H1 (cell line): ENCODE results near the gene GPX8. TPM values are rescaled to one million over a fixed set of nuclear protein-coding genes. Genes with fewer than 3 reads are reported as not detected.
A peak's percentile ranks its signal among the peaks of the same experiment; 100 is the strongest.

Experiments used
- BRCA1 ChIP-seq: IDR thresholded peaks from 2 replicates; pipeline ENCODE4 v1.6.1; 2012; ENCODE audit warnings: low read depth, low read length, improper control_type of control experiment
- POLR2AphosphoS5 ChIP-seq: IDR thresholded peaks from 2 replicates; pipeline ENCODE4 v1.6.1; 2011; ENCODE audit warnings: low read depth, low read length
- polyA plus RNA-seq, 7 experiments: library from polyadenylated mRNA; depleted of rRNA in 3 of 7; stranded (reverse) in 5 of 7; unstranded in 2 of 7; fragments of >200 nt in 5 of 7; fragments of 200-250 nt in 2 of 7; gene quantifications; 1 replicate in 5 of 7; 2 replicates in 1 of 7; 4 replicates in 1 of 7; pipeline versions ENCODE4 v1.2.1 to v1.2.3, GENCODE V29; 2011 to 2013; ENCODE audit warnings: missing spikeins in 2 of 7, mixed read lengths in 2 of 7
- total RNA-seq: library from RNA; stranded (reverse); fragmentation: NEBNext Ultra II Directional; extraction: Animal tissue kit (Norgen Biotek cat#: 25700); gene quantifications from 2 replicates; pipeline ENCODE4 v1.2.1, GENCODE V29; 2021
- TF ChIP-seq, protein P1 (sequence below): IDR thresholded peaks from 2 replicates; pipeline ENCODE4 v1.6.1; 2012; ENCODE audit warnings: inconsistent platforms

The GPX8 gene
- total and polyA plus RNA-seq, 2 of the 8 experiments (the other 6 are each of a cell fraction or from before 2014, with no cell fraction given): 19.5 to 60.4 TPM

DNA sequence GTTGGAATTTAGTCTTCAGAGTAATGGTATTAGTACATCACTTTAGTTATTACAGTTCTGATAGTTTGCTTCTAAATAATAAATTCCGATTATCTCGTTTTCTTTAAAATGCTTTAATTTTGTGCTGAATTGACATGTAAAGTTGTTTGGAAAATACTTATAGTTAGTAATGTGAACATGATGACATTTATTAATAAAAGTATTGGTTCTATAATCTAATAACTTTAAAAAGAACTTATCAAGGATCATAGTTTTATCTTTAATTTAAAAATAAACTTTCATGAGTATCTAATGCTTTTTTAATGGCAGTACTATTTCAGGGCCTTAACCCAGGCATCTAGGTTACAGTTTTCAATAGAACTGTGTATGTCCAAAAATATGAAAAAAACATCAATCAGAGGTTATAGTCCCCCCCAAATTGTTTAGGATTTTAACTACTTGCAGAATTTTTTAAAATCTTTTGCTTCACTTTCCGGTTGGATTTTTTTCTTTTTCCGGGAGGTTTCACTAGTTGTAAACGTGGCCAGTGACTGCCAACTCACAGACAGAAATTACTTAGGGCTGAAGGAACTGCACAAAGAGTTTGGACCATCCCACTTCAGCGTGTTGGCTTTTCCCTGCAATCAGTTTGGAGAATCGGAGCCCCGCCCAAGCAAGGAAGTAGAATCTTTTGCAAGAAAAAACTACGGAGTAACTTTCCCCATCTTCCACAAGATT lies 680 bp downstream of the GPX8 start (continued):
- TF ChIP-seq, protein P1, sequence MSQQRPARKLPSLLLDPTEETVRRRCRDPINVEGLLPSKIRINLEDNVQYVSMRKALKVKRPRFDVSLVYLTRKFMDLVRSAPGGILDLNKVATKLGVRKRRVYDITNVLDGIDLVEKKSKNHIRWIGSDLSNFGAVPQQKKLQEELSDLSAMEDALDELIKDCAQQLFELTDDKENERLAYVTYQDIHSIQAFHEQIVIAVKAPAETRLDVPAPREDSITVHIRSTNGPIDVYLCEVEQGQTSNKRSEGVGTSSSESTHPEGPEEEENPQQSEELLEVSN: no peak
- peak; percentile 37; the same call in 1 of the 2 replicates for TF ChIP-seq POLR2AphosphoS5
- no peak for TF ChIP-seq BRCA1
- TF ChIP-seq, all 59 proteins: peak for 5
